ENCODE measurements around the gene ACADS.

Gene ACADS

DNA sequence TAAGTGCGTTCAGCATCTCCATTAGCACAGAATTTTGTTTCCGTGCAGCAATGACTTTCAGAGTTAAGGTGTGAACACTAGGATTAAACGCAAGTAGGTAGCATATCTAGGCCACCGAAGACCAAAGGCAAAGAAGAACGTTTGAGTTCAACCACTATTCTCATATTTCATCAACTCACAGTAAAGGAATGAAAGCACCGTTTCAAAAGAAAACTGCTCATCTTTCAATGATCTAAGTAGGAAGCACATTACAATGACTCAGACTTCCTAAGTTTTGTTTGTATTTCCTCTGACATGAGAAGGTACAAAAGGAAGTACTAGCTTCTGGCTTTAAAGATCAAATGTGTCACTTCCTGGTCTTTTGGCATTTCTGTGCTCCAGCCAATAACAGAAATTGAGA lies 57.6 kb downstream of the ACADS start:
- H3K4me2 ChIP-seq (ENCODE audit: low read length), result no peak overlapping the region
- no peaks in the 10 kb centered on the region for H3K4me1 ChIP-seq (ENCODE audit: insufficient read depth, low read length, severe bottlenecking)
- H3K9me2 ChIP-seq (ENCODE audit: low read depth, low read length), result no peaks in the 10 kb centered on the region
- no peaks in the 10 kb centered on the region for H3K9me3 ChIP-seq (ENCODE audit: low read length)
- no peak overlapping the region for H3K4me3 ChIP-seq (ENCODE audit: low read depth, low read length, poor library complexity, severe bottlenecking)
- H3K36me3 ChIP-seq (ENCODE audit: insufficient read depth, low read length), result peaks cover 44% of the 10 kb centered on the region
- H3K27ac ChIP-seq (ENCODE audit: low read depth, low read length, poor library complexity, severe bottlenecking), result no peak overlapping the region
- TF ChIP-seq EZH2 (IDR thresholded peaks at IDR 0.05; ENCODE audit: borderline replicate concordance, low read length) (no peak), CTCF (IDR thresholded peaks at IDR 0.05; ENCODE audit: low read length) (no peak)
- H3K27me3 ChIP-seq (ENCODE audit: insufficient read depth, low read length), result no peaks in the 10 kb centered on the region
- H3K79me2 ChIP-seq (ENCODE audit: insufficient read depth, low read length), result no peaks in the 10 kb centered on the region
- no peak overlapping the region for H2AFZ ChIP-seq (ENCODE audit: low read length)
- H3F3A ChIP-seq (ENCODE audit: insufficient read depth, low read length), result no peaks in the 10 kb centered on the region
- H4K20me1 ChIP-seq (ENCODE audit: insufficient read depth, low read length), result no peaks in the 10 kb centered on the region
- H3K9ac ChIP-seq (ENCODE audit: low read length), result no peak overlapping the region

- Histone ChIP-seq H4K20me1 (ENCODE audit: insufficient read depth, low read length) (no peaks in the 10 kb centered on the region), H3K9ac (ENCODE audit: low read length) (no peak overlapping the region), H3K4me2 (ENCODE audit: low read length) (no peak overlapping the region), H3F3A (ENCODE audit: insufficient read depth, low read length) (no peaks in the 10 kb centered on the region), H3K27me3 (ENCODE audit: insufficient read depth, low read length) (no peaks in the 10 kb centered on the region), H2AFZ (ENCODE audit: low read length) (no peak overlapping the region), H3K4me1 (ENCODE audit: insufficient read depth, low read length, severe bottlenecking) (no peaks in the 10 kb centered on the region), H3K4me3 (ENCODE audit: low read depth, low read length, poor library complexity, severe bottlenecking) (no peak overlapping the region), H3K79me2 (ENCODE audit: insufficient read depth, low read length) (no peaks in the 10 kb centered on the region), H3K36me3 (ENCODE audit: insufficient read depth, low read length) (peaks cover 46% of the 10 kb centered on the region), H3K9me2 (ENCODE audit: low read depth, low read length) (no peaks in the 10 kb centered on the region), H3K27ac (ENCODE audit: low read depth, low read length, poor library complexity, severe bottlenecking) (no peak overlapping the region), H3K9me3 (ENCODE audit: low read length) (no peaks in the 10 kb centered on the region)
- TF ChIP-seq CTCF (IDR thresholded peaks at IDR 0.05; ENCODE audit: low read length), result no peak
These were observed 59.2 kb downstream of the ACADS start for GRCh38 chr12:120784804-120785203.

DNA sequence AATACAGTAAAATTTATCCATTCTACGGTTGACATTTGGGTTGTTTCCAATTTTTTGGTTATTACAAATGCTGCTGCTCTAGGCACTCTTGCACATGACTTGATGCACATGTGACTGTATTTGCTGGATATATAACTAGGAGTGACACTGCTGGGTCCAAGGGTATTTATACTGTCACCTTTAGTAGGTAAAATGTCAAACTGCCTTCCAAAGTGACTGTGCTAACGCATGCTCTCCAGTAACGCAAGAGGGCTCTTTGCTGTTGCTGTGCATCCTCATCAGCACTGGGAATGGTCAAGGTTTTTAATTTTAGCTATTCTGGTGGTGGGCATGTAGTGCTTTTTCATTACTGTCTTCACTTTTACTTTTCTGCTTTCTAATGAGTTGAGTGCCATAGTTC lies 62.3 kb downstream of the ACADS start:
- Histone ChIP-seq H3K9ac (ENCODE audit: low read length) (no peak overlapping the region), H3K4me3 (ENCODE audit: low read depth, low read length, poor library complexity, severe bottlenecking) (no peak overlapping the region), H3K27me3 (ENCODE audit: insufficient read depth, low read length) (no peaks in the 10 kb centered on the region), H3K36me3 (ENCODE audit: insufficient read depth, low read length) (peaks cover 33% of the 10 kb centered on the region), H3K9me3 (ENCODE audit: low read length) (no peaks in the 10 kb centered on the region), H3K27ac (ENCODE audit: low read depth, low read length, poor library complexity, severe bottlenecking) (no peak overlapping the region), H2AFZ (ENCODE audit: low read length) (no peak overlapping the region), H3K9me2 (ENCODE audit: low read depth, low read length) (no peaks in the 10 kb centered on the region), H3K4me2 (ENCODE audit: low read length) (no peak overlapping the region), H4K20me1 (ENCODE audit: insufficient read depth, low read length) (no peaks in the 10 kb centered on the region), H3K79me2 (ENCODE audit: insufficient read depth, low read length) (no peaks in the 10 kb centered on the region; the same call in 1 of the 2 replicates), H3F3A (ENCODE audit: insufficient read depth, low read length) (no peaks in the 10 kb centered on the region; the same call in 1 of the 2 replicates), H3K4me1 (ENCODE audit: insufficient read depth, low read length, severe bottlenecking) (peaks cover 14% of the 10 kb centered on the region)
- TF ChIP-seq EZH2 (IDR thresholded peaks at IDR 0.05; ENCODE audit: borderline replicate concordance, low read length), result no peak
- no peak for TF ChIP-seq CTCF (IDR thresholded peaks at IDR 0.05; ENCODE audit: low read length)
